Measurements from ENCODE around the gene QSER1. TPM values are rescaled to one million over a fixed set of nuclear protein-coding genes. Genes with fewer than 3 reads are reported as not detected.
"Not testable (repeated sequence)": the region's sequence is repeated elsewhere in the genome, so short reads cannot be mapped to it uniquely, and the experiment has no call there.

Gene QSER1
- 22.8 and 23.5 TPM in 2 replicates for total RNA-seq (2014; rRNA removed; shearing (Covaris generic))

- DNase-seq (ENCODE audit: low spot score): peak; percentile 44
These were observed at the start of gene QSER1 for GRCh38 chr11:32892355-32893092. TSS of gene QSER1 (plus strand) at chr11:32892811. CDS start at chr11:32893126, 315 bp downstream.

GRCh38 chr11:32843544-32843943 lies 49.1 kb upstream of the QSER1 start:
- DNase-seq (ENCODE audit: low spot score): no peak

GRCh38 chr11:32847511-32847910 lies 45.1 kb upstream of the QSER1 start:
- DNase-seq (ENCODE audit: low spot score): no peak

- no peak for DNase-seq (ENCODE audit: low spot score)
These were observed 42.9 kb upstream of the QSER1 start for GRCh38 chr11:32849761-32850160.

- no peak for DNase-seq (ENCODE audit: low spot score)
These were observed 41.4 kb upstream of the QSER1 start for GRCh38 chr11:32851251-32851650.

GRCh38 chr11:32852207-32852606 lies 40.4 kb upstream of the QSER1 start:
- peak; percentile 66 for DNase-seq (ENCODE audit: low spot score)

- DNase-seq (ENCODE audit: low spot score): no peak
These were observed 37.0 kb upstream of the QSER1 start for GRCh38 chr11:32855601-32856000.

- no peak for DNase-seq (ENCODE audit: low spot score)
These were observed 33.9 kb upstream of the QSER1 start for GRCh38 chr11:32858731-32859130.

GRCh38 chr11:32861850-32862577 lies 30.6 kb upstream of the QSER1 start:
- DNase-seq (ENCODE audit: low spot score): no peak

- DNase-seq (ENCODE audit: low spot score): no peak
These were observed 28.1 kb upstream of the QSER1 start for GRCh38 chr11:32864555-32864954.

- not testable (repeated sequence) for DNase-seq (ENCODE audit: low spot score)
These were observed 23.9 kb upstream of the QSER1 start for GRCh38 chr11:32868752-32869151.

- peak; percentile 25 for DNase-seq (ENCODE audit: low spot score)
These were observed 21.9 kb upstream of the QSER1 start for GRCh38 chr11:32870676-32871075.

GRCh38 chr11:32874132-32874531 lies 18.5 kb upstream of the QSER1 start:
- no peak for DNase-seq (ENCODE audit: low spot score)

GRCh38 chr11:32881286-32881685 lies 11.3 kb upstream of the QSER1 start:
- DNase-seq (ENCODE audit: low spot score): no peak

GRCh38 chr11:32883421-32883820 lies 9.2 kb upstream of the QSER1 start:
- DNase-seq (ENCODE audit: low spot score): no peak

- no peak for DNase-seq (ENCODE audit: low spot score)
These were observed 8.6 kb upstream of the QSER1 start for GRCh38 chr11:32884023-32884422.

- DNase-seq (ENCODE audit: low spot score): no peak
These were observed 7.7 kb upstream of the QSER1 start for GRCh38 chr11:32884770-32885384.

GRCh38 chr11:32885556-32885955 lies 7.1 kb upstream of the QSER1 start:
- no peak for DNase-seq (ENCODE audit: low spot score)

GRCh38 chr11:32886180-32886579 lies 6.4 kb upstream of the QSER1 start:
- no peak for DNase-seq (ENCODE audit: low spot score)

- not testable (repeated sequence) for DNase-seq (ENCODE audit: low spot score)
These were observed 4.8 kb upstream of the QSER1 start for GRCh38 chr11:32887707-32888383.

- DNase-seq (ENCODE audit: low spot score): not testable (repeated sequence)
These were observed 4.3 kb upstream of the QSER1 start for GRCh38 chr11:32888384-32888710.

- DNase-seq (ENCODE audit: low spot score): no peak
These were observed 3.8 kb upstream of the QSER1 start for GRCh38 chr11:32888805-32889204.
